Smooth muscle cell (in vitro differentiated cells): ENCODE measurements around the gene KIR2DL1. TPM values are rescaled to one million over a fixed set of nuclear protein-coding genes. Genes with fewer than 3 reads are reported as not detected.

ENCODE experiments used
- DNase-seq: peaks from one replicate; lab custom pipeline; 2025; ENCODE audit not compliant: unreplicated experiment; lab: John Stamatoyannopoulos, UW
- H2AFZ ChIP-seq: fragments of 200-600 bp; sonication (generic); 2 replicates; pipeline ENCODE4 v1.6.0; 2016; ENCODE audit warnings: antibody characterized with exemption, low read depth, mild to moderate bottlenecking
- H3F3A ChIP-seq: fragments of 200-600 bp; sonication (generic); 2 replicates; pipeline ENCODE4 v1.6.0; 2017; ENCODE audit warnings: antibody characterized with exemption, low read depth
- H3K27ac ChIP-seq: fragments of 200-600 bp; sonication (generic); 2 replicates; pipeline ENCODE4 v1.5.1; 2016; ENCODE audit warnings: low read depth, mild to moderate bottlenecking
- H3K27me3 ChIP-seq: fragments of 200-600 bp; sonication (generic); 2 replicates; pipeline ENCODE4 v1.6.1; 2016; ENCODE audit warnings: low read depth, mild to moderate bottlenecking
- H3K36me3 ChIP-seq: fragments of 200-600 bp; sonication (generic); 2 replicates; pipeline ENCODE4 v1.5.1; 2016; ENCODE audit warnings: low read depth
- H3K4me1 ChIP-seq: fragments of 200-600 bp; sonication (generic); 2 replicates; pipeline ENCODE4 v1.5.1; 2016; ENCODE audit warnings: low read depth
- H3K4me2 ChIP-seq: fragments of 200-600 bp; sonication (generic); 2 replicates; pipeline ENCODE4 v1.6.0; 2016; ENCODE audit warnings: mild to moderate bottlenecking
- H3K4me3 ChIP-seq: fragments of 200-600 bp; sonication (generic); 2 replicates; pipeline ENCODE4 v1.5.1; 2016; ENCODE audit warnings: mild to moderate bottlenecking
- H3K79me2 ChIP-seq: fragments of 200-600 bp; sonication (generic); 2 replicates; pipeline ENCODE4 v1.6.0; 2016; ENCODE audit warnings: low read depth, mild to moderate bottlenecking
- H3K9ac ChIP-seq: fragments of 200-600 bp; sonication (generic); 2 replicates; pipeline ENCODE4 v1.6.0; 2016; ENCODE audit warnings: low read depth
- H3K9me3 ChIP-seq: fragments of 200-600 bp; sonication (generic); replicated peaks from 2 replicates; pipeline ENCODE4 v1.5.1; 2016; ENCODE audit warnings: low read depth
- H4K20me1 ChIP-seq: fragments of 200-600 bp; sonication (generic); 2 replicates; pipeline ENCODE4 v1.6.0; 2016; ENCODE audit warnings: low read depth
- CTCF ChIP-seq: fragments of 200-600 bp; sonication (generic); IDR thresholded peaks from 2 replicates; pipeline ENCODE4 v1.5.1; 2017; ENCODE audit warnings: borderline replicate concordance, mild to moderate bottlenecking, antibody characterized with exemption; ENCODE audit not compliant: insufficient read depth, poor library complexity, severe bottlenecking
- WGBS: methylation state at CpG from one replicate; pipeline ENCODE4 v1.1.7; 2016; ENCODE audit warnings: low lambda C conversion rate; 5-methylcytosine and 5-hydroxymethylcytosine counted together
- polyA plus RNA-seq: library from polyadenylated mRNA; unstranded; fragments of >200 nt; fragmentation: Nextera tagmentation; extraction: Ambion mirVana; gene quantifications from 2 replicates; pipeline ENCODE4 v1.2.1, GENCODE V29; 2016
- total RNA-seq: library from RNA; depleted of rRNA; stranded (reverse); fragments of >200 nt; gene quantifications from 2 replicates; pipeline ENCODE4 v1.2.3, GENCODE V29; 2014

The KIR2DL1 gene
- total and polyA plus RNA-seq, 2 experiments from 2014 or later: not detected

DNA sequence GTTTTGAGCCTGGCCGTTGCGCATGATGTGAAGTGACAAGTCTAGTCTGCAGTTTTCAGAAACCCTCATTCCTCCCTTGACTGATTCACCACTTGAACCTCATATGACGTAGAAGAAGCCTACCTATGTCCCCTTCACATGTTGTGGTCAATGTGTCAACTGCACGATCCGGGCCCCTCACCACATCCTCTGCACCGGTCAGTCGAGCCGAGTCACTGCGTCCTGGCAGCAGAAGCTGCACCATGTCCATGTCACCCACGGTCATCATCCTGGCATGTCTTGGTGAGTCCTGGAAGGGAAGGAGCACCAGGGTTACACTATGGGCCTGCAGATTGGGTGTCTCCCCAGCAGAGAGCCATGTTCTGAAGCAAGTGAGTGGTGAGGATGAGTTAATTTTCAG is 33.8 kb downstream of the KIR2DL1 start, which contains the start of gene KIR2DL4:
KIR2DL4 (plus strand) TSS at position 201 of the 400 bp plus-strand sequence; CDS start at position 243, 42 bp downstream.
- Histone ChIP-seq H3F3A (no peaks in the 10 kb centered on the region), H3K27ac (no peak within 1 kb of the TSS), H3K36me3 (no peaks in the 10 kb centered on the region), H3K27me3 (no peaks in the 10 kb centered on the region), H3K4me3 (no peak within 1 kb of the TSS), H2AFZ (no peak within 1 kb of the TSS), H3K79me2 (no peaks in the 10 kb centered on the region), H3K4me1 (no peaks in the 10 kb centered on the region), H3K9ac (no peak within 1 kb of the TSS), H3K9me3 (peaks cover 5% of the 10 kb centered on the region), H3K4me2 (no peak within 1 kb of the TSS), H4K20me1 (no peaks in the 10 kb centered on the region)
- WGBS: 88% methylated on average over 10 of the region's 10 CpGs
- DNase-seq: no peak
- TF ChIP-seq CTCF: no peak

GRCh38 chr19:54804101-54804500 is 34.5 kb downstream of the KIR2DL1 start:
- no peak overlapping the region for H2AFZ ChIP-seq
- H3K9ac ChIP-seq: no peak overlapping the region
- H3K36me3 ChIP-seq: no peaks in the 10 kb centered on the region
- TF ChIP-seq CTCF: no peak
- no peaks in the 10 kb centered on the region for H4K20me1 ChIP-seq
- H3K4me1 ChIP-seq: no peaks in the 10 kb centered on the region
- H3K27me3 ChIP-seq: no peaks in the 10 kb centered on the region
- H3K27ac ChIP-seq: no peak overlapping the region
- no peak overlapping the region for H3K4me2 ChIP-seq
- 63% methylated on average over 5 of the region's 5 CpGs for WGBS
- H3K4me3 ChIP-seq: no peak overlapping the region
- no peaks in the 10 kb centered on the region for H3K79me2 ChIP-seq
- peaks cover 5% of the 10 kb centered on the region for H3K9me3 ChIP-seq
- H3F3A ChIP-seq: no peaks in the 10 kb centered on the region
- no peak for DNase-seq

DNA sequence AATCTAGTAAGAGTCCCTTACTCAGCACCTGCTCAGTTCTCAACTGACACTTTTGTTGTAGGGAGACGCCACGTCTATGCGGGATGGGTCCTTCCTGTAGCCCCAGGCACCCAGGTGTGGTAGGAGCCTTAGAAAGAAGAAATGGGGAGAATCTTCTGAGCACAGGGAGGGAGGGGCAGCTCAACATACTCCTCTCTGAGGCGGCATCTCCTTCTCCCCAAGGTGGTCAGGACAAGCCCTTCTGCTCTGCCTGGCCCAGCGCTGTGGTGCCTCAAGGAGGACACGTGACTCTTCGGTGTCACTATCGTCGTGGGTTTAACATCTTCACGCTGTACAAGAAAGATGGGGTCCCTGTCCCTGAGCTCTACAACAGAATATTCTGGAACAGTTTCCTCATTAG is 35.0 kb downstream of the KIR2DL1 start:
- WGBS: 79% methylated on average over 10 of the region's 10 CpGs
- H3F3A ChIP-seq: no peaks in the 10 kb centered on the region
- no peak overlapping the region for H3K9ac ChIP-seq
- H3K4me2 ChIP-seq: no peak overlapping the region
- DNase-seq: no peak
- H3K27me3 ChIP-seq: no peaks in the 10 kb centered on the region
- no peak overlapping the region for H3K4me3 ChIP-seq
- no peaks in the 10 kb centered on the region for H3K79me2 ChIP-seq
- no peaks in the 10 kb centered on the region for H3K4me1 ChIP-seq
- H3K9me3 ChIP-seq: peaks cover 5% of the 10 kb centered on the region
- no peak overlapping the region for H3K27ac ChIP-seq
- H2AFZ ChIP-seq: no peak overlapping the region
- no peak for TF ChIP-seq CTCF
- H4K20me1 ChIP-seq: no peaks in the 10 kb centered on the region
- H3K36me3 ChIP-seq: no peaks in the 10 kb centered on the region

GRCh38 chr19:54805665-54806515 is 36.3 kb downstream of the KIR2DL1 start:
- Histone ChIP-seq H3K4me3 (no peak overlapping the region), H3F3A (no peaks in the 10 kb centered on the region), H3K27ac (no peak overlapping the region), H3K4me2 (no peak overlapping the region), H3K27me3 (no peaks in the 10 kb centered on the region), H3K79me2 (no peaks in the 10 kb centered on the region), H3K9me3 (peaks cover 5% of the 10 kb centered on the region), H3K36me3 (no peaks in the 10 kb centered on the region), H3K9ac (no peak overlapping the region), H3K4me1 (no peaks in the 10 kb centered on the region), H4K20me1 (no peaks in the 10 kb centered on the region), H2AFZ (no peak overlapping the region)
- TF ChIP-seq CTCF: no peak
- DNase-seq: no peak
- WGBS: 79% methylated on average over 14 of the region's 14 CpGs
